ENCODE data around the gene TSPAN10.

The TSPAN10 gene

DNA sequence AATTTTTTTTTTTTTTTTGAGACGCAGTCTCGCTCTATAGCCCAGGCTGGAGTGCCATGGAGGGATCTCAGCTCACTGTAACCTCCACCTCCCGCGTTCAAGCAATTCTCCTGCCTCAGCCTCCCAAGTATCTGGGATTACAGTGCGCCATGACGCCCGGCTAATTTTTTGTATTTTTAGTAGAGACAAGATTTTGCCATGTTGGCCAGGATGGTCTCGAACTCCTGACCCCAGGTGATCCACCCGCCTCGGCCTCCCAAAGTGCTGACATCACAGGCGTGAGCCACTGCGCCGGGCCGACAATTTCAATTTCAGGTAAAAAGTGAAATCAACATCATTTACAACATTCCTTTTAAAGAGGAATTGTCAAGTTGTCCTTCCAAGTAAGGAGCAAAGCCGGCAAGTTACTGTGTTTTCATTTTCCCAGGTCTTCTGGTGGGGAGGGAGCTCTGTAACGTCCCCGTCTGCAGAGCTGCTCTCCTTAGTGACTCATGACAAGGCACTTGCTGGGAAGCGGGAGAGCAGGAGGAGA, 957 bp upstream of the TSPAN10 start:
- no peak for DNase-seq

DNA sequence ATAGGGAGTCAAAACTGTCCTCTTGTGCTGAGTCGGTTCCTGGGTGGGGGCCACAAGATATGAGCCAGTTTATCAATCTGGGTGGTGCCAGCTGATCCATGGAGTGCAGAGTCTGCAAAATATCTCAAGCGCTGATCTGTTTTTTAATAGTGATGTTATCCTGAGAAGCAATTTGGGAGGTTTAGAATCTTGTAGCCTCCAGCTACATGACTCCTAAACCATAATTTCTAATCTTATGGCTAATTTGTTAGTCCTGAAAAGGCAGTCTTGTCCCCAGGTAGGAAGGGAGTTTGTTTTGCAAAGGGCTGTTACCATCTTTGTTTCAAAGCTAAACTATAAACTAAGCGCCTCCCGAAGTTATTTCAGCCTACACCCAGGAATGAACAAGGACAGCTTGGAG, 1.7 kb downstream of the TSPAN10 start:
- DNase-seq: no peak

DNA sequence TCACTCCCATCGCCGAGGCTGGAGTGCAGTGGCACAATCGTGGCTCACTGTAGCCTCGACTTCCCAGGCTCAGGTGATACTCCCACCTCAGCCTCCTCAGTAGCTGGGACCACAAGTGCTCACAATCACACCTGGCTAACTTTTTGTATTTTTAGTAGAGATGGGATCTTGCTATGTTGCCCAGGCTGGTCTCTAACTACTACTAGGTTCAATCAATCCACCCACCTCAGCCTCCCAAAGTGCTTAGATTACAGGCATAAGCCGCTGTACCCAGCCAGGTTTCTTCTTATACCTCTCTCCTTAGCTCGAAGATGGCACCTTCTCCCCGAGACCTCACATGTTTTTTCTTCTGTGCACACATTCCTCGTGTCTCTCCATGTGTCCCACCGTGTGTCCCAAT, 3.0 kb downstream of the TSPAN10 start:
- no peak for DNase-seq

DNA sequence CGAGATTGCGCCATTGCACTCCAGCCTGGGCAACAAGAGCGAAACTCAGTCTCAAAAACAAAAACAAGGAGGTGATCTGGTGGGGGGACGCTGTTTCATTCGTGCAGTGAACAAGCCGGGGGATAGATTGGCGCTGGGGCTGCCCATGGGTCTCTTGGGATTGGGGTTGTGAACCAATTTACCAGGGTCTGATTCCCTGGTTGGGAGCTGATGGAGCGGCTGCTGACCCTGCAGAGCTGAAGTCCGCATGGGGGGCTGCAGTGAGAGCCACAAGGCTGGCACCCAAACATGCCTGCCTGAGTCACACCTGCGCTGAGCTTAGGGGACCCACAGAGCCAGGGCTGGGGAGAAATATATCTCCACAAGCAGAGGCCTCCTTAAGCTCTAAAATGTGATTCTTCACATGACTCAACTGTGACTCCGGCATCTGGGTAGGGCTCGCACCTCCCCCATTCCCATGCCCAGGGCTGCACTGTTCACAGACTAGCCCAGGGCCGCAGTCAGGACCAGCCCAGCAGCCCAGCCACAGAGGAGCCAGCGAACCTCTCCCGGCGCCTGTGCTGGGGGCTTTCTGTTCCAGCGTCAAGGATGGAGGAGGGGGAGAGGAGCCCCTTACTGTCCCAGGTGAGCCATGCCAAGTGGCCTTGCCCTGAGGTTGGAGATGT, 5.0 kb downstream of the TSPAN10 start:
- DNase-seq: no peak

DNA sequence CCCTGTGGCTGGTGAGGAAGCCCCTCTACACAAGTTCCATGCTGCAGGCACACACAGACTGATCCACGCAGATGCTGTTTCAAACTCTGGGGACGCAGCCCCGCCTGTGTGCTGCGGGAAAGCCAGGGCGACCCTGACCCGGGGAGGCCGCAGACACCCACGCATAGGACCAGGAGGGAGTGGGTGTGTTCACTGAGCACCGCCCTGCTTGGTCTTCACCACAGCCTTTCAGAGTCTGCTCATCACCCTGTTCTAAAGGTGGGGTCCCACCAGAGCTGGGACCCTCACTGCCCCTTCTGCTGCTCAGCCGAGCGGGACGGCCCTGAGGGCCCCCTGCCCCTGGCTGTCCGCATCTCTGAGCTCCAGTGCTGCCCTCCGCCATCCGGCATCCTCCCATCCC, 7.5 kb downstream of the TSPAN10 start:
- DNase-seq: no peak

DNA sequence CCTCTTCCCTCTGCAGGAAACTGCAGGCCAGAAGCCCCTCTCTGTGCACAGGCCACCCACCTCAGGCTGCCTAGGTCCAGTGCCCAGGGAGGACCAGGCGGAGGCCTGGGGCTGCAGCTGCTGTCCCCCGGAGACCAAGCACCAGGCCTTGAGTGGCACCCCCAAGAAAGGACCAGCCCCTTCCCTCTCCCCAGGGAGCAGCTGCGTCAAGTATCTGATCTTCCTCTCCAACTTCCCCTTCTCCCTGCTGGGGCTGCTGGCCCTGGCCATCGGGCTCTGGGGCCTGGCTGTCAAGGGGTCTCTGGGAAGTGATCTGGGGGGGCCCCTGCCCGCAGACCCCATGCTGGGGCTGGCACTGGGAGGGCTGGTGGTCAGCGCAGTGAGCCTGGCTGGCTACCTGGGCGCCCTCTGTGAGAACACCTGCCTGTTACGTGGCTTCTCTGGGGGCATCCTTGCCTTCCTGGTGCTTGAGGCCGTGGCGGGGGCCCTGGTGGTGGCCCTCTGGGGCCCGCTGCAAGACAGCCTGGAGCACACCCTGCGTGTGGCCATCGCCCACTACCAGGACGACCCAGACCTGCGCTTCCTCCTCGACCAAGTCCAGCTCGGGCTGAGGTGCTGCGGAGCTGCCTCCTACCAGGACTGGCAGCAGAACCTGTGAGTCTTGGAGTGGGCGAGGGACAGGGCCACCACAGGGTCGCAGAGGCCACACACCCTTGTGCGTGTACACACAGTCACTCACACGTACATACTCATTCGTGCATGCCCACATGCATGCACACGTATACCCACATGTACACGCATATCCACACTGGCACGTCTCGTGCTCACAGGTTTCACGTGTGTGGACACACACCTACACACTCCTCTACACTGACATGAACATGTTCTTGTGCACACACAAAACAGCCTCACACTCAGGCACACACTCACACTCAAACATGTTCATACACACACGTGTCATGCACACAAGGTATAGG, 8.3 kb downstream of the TSPAN10 start:
- no peak for DNase-seq

DNA sequence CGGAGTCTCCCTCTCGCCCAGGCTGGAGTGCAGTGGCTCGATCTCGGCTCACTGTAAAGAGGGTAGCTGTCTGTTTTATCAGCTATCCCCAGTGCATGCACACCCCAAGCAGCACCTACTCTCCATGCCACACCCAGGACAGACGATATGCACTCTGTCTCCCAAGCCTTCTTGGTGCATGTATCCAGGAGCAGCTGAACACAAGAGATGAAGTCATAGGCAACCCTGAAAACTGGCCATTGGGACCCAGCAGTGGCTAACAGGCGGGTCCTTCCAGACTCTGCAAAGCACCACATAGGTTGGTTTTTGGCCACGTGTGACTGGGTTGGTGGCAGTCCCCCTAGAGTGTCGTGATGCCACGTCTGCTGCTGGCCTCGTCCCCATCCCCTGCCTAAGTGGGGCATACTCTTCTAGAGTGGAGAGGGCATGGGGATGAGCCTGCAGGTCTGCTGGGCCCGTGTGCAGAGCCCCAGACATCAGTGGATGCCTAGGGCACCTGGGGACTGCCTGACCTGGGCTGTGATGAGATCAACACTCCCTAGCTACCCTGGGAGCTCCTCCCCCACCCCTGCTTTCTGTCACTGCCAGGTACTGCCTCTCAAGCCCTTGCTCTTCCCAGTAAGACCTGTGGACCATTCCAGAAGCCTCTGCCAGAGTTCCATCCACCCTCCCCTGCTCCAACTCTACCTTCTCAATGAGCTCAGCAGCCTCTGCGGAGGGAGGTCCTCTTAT, 10.0 kb downstream of the TSPAN10 start:
- DNase-seq: no peak

DNA sequence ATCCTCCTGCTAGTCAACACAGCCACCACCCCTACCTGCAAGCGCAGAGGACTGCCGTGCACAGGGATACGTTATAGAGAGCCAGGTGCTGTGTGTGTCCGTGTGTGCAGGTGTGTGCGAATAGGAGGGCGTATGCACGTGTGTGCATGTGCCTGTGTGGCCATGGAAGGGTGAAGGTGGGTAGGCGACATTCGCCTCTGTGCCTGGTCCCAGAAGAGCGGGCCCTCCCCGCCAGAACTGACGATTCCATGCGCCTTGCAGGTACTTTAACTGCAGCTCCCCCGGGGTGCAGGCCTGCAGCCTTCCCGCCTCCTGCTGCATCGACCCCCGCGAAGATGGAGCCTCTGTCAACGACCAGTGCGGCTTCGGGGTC, 10.6 kb downstream of the TSPAN10 start:
- DNase-seq: no peak

DNA sequence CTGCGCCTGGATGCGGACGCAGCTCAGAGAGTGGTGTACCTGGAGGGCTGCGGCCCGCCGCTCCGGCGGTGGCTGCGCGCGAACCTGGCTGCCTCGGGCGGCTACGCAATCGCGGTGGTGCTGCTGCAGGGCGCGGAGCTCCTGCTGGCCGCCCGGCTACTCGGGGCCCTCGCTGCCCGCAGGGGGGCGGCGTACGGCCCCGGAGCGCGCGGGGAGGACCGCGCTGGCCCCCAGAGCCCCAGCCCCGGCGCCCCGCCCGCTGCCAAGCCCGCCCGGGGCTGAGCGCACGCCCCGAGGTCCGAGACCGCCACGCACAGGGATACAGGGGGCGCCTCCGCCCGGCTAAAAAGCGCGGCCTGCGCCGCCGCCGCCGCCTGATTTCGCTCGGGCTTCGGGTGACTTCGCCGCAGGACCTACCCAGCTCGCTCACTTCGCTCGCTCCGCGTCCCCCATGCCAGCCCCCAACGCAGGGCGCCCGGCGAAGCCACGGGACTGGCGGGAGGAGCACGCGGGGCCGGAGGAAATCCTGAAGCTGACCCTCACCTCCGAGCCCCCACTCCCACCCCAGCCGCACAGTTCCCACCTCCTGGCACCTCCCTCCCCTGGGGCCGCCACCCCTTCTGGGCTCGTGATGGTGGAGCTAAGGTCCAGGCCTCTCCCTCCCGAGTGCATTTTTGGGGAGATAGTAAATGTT, 11.2 kb downstream of the TSPAN10 start:
- no peak for DNase-seq

DNA sequence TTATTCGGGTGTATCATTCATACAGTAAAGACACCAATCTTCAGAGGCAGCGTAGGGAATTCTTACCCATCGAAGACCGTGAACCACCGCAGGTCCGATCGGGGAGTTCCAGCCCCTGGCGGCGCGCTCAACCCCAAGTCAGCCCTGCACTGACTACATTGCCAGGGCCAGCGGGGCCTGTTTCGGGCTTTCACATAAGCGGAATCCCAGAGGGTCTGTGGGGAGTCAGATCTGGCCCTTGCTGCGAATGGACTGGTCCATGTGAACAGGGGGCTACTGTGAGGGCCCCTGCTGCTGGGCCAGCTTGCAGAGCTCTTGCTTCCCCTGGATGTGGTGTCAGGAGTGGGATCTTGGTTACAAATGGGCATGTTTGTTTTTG, 11.7 kb downstream of the TSPAN10 start:
- no peak for DNase-seq

DNA sequence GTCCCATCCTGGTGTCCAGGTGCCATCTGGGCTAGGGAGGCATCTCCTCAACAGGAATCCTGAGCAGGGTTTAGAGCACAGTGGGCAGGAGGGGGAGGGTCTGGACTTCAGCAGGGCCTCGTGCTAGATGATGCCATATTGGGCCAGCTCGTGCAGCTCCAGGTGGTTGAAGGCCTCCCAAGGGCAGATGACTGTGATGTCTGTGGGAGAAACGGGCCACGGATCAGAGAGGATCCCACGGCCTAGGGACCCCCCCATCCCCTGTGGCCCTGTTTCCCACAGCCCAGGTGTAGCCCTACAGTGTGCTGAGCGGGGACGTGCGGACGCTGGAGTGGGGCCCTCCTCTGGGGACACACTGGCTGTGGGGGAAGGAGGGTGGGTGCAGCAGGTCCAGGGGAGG, 14.0 kb downstream of the TSPAN10 start:
- no peak for DNase-seq

DNA sequence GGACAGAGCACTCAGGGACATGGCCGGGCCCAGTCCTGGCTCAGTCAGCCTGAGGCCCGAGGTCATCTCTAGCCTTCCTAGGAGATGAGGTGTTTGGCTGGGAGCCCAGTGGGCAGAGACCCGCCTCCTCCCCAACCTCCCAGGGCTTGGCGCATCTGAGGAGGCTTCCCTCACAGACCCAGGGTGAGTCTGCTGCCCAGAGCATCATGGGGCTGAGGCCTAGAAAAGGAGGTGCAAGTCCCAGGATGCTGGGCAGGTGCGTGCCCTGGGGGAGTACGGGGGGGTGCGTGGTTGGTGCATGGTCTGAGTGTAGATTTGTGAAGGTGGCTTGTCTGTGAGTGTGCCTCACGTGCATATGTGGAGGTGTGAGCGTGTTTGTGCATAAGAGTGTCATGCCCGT, 14.7 kb downstream of the TSPAN10 start:
- no peak for DNase-seq

DNA sequence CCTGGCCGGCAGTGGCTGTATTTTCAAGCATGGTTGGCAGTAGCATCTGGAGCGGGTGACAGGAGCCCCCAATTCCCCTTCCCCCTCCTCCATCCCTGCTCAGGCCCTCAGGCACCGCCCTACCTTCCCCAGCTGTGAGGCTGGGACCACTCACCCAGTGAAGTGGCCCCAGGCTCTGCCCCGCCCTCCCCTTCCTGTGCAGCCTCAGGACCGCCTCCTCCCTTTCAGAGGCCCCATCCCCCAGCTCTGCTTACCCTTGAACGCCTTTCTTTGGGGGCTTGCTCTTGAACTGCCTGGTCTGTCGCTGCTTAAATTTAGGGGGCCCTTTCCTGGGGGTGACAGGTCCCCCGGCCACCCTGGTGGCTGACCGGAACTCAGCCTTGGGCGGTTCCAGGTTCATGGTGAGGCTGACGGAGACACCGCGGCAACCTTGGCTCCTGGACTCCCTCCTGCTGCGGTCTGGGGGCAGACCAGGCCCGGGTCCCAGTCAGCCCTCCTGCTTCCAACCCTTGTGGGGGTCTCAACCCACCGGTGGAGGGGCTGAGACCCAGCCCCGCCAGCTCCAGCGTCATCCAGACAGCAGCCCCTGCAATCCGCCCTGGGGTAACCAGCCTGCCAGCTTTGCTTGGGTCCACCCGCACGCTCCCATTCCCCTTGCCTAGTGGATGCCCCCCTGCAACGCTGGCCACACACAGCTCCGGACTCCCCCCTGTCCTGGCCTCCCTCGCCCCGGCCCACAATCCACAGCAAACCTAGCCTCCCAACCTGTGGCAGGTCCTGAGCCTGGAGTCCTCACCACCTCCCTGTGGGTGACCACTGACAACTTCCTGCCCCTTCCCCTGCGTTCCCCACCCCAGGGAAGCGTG, 16.1 kb downstream of the TSPAN10 start:
- no peak for DNase-seq

DNA sequence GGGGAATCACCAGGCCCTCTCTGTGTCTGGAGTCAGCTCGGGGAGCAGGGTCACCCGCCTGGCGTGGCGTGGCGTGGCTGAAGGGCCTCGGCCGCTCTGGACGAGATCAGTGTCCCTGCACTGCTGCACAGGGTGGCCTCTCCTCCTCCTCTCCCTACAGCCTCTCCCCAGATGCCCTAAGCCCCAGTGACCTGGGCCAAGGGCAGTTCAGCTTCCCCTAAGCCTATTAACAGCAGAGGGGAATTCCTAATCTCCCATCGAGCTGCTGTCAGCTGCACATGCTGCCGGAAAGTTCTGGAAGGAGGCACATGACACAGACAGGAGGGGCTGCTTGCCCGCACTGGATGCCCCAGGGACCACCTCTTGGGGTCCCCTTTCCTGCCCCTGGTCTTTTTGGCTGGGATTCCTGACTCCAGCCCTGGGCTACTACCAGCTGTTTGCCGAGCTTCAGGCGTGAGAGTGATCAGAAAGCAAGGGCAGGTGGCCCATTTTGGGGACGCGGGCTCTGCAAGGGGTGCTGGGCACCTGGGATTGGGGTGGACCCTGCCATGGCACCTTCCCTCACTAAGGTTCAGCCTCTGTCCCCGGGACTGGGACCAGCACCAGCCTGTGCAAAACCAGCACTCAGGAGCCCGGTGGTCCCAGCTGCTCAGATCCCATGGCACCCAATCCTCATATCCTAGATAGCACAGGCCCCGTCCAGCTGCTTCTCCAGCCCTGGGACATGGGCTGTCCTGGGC, 18.6 kb downstream of the TSPAN10 start:
- DNase-seq: no peak

DNA sequence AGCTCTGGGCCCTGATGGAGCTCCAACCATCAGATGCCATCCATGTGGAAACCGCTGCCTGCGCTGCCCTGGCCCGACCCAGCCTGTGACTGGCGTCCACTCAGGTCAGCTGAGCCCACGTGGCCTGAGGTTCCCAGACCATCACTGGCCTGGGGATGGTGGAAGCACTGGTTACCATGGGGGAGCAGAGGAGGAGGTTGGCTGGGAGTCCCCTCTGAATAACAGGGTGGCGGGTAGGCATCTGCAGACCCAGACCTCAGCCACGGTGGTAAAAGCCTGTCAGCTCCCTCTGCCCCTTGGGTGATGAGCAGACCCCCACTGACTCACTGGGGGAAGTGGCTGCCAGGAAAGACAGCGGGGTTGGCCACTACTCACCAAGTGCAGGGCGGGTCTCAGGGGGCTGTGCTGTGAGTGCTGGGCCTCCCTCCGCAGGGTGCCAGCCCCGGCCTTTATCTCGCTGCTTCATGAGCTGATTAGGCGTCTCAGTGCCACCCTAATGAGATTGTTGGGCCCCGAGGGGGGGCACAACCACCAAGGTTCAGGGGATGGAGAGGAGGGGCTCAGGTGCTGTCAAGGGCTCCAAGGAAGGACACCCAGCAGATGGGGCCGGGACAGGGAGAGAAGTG, 19.2 kb downstream of the TSPAN10 start, which contains the start of gene PDE6G:
TSS of gene PDE6G (minus strand) at position 425 of the 626 bp plus-strand sequence. CDS start 3,237 bp downstream, outside the sequence.
- peak; percentile 21 for DNase-seq

DNA sequence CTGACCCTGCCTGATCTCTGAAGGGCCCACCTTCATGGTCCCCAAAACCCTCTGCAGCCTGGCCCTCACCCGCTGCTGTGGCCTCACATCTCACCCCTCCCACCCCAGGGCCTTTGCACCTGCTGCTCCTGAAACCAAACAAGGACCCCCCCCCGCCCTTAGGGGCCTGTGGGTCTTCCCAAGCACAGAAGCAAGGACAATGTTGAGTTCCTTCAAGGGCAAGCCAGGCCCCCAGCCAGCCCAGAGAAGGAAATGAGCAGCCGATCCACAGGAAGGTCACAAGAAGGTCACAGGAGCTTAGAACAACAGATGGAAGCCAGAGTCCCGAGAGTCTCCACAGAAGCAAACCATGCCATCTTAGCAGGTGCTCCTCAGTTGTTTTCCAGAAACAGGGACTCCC, 19.8 kb downstream of the TSPAN10 start:
- DNase-seq: no peak

DNA sequence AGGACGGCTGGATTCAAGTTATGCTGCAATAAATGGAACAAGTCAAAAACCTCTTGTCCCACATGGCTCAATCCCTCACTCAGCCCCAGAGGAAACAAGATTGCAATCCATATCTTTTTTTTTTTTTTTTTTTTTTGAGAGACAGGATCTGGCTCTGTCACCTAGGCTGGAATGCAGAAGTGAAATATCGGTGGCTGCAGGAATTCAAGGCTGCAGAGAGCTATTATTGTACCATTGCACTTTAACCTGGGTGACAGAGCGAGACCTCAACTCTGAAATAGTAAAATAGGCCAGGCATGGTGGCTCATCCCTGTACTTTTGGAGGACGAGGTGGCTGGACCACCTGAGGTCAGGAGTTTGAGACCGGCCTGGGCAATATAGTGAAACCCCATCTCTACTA, 22.0 kb downstream of the TSPAN10 start:
- no peak for DNase-seq

DNA sequence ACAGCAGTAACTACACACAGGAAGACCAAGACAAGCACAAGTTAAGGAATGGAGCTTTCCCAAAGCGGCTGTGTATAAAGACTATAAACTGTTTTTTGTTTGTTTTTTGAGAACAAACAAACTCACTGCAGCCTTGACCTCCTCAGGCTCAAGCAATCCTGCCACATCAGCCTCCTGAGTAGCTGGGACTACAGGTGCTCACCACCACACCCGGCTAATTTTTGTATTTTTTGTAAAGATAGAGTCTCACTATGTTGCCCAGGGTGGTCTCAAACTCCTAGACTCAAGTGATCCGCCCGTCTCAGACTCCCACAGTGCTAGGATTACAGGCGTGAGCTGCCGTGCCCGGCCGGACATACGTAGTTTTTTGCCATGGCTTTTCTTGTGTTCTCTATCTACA, 23.4 kb downstream of the TSPAN10 start:
- DNase-seq: no peak

DNA sequence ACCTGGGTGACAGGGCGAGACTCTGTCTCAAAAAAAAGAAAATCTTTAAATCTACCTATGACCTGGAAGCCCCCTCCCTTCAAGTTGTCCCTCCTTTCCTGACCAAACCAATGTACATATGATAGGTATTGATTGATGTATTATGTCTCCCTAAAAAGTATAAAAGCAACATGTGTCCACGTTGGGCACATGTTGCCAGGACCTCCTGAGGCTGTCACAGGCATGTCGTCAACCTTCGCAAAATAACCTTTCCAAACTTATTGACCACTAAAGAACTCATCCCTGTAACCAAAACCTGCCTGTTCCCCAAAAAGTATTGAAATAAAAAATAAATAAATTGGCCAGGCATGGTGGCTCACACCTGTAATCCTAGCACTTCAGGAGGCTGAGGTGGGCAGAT, 25.0 kb downstream of the TSPAN10 start:
- no peak for DNase-seq

DNA sequence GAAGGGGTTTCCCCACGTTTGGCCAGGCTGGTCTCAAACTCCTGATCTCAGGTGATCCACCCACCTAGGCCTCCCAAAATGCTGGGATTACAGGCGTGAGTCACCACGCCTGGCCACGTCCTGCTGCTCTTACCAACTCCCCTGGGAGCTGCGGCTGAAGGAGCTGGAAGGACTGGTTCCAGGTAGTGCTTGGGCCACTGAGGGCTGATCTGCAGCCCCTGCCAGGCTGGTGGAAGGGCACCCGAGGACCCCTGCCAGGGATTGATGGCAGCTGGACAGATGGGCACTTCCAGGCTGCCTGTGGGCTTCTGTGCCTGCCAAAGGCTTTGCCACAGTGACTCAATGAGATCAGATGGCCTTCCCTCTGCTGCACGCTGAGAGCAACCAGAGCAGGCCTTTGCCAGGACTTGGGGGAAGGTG, 27.1 kb downstream of the TSPAN10 start:
- DNase-seq: no peak

All from right forelimb (tissue), 1 donor.